ENCODE results near the gene TAF5.
"Not testable (repeated sequence)": the region's sequence is repeated elsewhere in the genome, so short reads cannot be mapped to it uniquely, and the experiment has no call there.

Gene TAF5

GRCh38 chr10:103367782-103368518 lies at the start of gene TAF5:
Gene TAF5 (plus strand): TSS chr10:103367976. CDS start chr10:103367990, 14 bp downstream.
- H3K27ac ChIP-seq (ENCODE audit: low read length), result peak within 1 kb of the TSS; percentile 59
- peak within 1 kb of the TSS; percentile 65 to 99 for H3K4me3 ChIP-seq (ENCODE audit: low read depth in 1 of 2, low read length in 2 of 2)

DNA sequence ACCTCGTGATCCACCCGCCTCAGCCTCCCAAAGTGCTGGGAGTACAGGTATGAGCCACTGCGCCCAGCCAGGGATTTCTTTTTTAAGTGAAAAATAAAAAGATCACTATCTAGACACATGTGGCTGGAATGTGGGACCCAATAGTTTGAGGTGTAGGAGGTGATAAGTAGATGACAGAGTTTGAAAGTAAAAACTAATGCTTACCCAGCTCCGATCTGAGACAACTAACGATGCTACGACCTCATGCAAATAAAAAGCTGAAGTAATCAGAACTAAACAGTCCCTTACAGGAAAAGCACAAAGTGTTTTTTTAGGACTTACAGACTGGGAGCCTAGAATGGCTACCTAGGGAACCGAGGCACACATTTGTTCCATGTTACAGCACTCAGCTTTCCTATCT lies 39.9 kb upstream of the TAF5 start:
- Histone ChIP-seq H3K36me3 (ENCODE audit: control insufficient read depth in 1 of 2, insufficient read depth in 2 of 2, low read length in 2 of 2) (peaks cover 0 to 24% of the 10 kb centered on the region in 2 donors), H3K9me3 (ENCODE audit: control insufficient read depth in 1 of 2, low read length in 2 of 2) (no peaks in the 10 kb centered on the region), H3K27me3 (ENCODE audit: low read depth, low read length) (no peaks in the 10 kb centered on the region), H3K4me1 (ENCODE audit: control insufficient read depth in 1 of 2, insufficient read depth in 2 of 2, low read length in 2 of 2) (no peaks in the 10 kb centered on the region), H3K27ac (ENCODE audit: low read length) (no peak overlapping the region), H3K4me3 (ENCODE audit: low read depth in 1 of 2, low read length in 2 of 2) (no peak overlapping the region)

More at GRCh38 chr10:103367782-103368518, at the start of gene TAF5:
- Histone ChIP-seq H3K36me3 (ENCODE audit: control insufficient read depth in 1 of 2, insufficient read depth in 2 of 2, low read length in 2 of 2) (no peaks in the 10 kb centered on the region), H3K27me3 (ENCODE audit: low read depth, low read length) (no peaks in the 10 kb centered on the region), H3K9me3 (ENCODE audit: control insufficient read depth in 1 of 2, low read length in 2 of 2) (no peaks in the 10 kb centered on the region), H3K4me1 (ENCODE audit: control insufficient read depth in 1 of 2, insufficient read depth in 2 of 2, low read length in 2 of 2) (peaks cover 0 to 13% of the 10 kb centered on the region in 2 donors)

GRCh38 chr10:103333934-103334520 lies 33.7 kb upstream of the TAF5 start:
- Histone ChIP-seq H3K9me3 (ENCODE audit: control insufficient read depth in 1 of 2, low read length in 2 of 2) (no peaks in the 10 kb centered on the region), H3K36me3 (ENCODE audit: control insufficient read depth in 1 of 2, insufficient read depth in 2 of 2, low read length in 2 of 2) (peaks cover 5 to 21% of the 10 kb centered on the region in 2 donors), H3K4me3 (ENCODE audit: low read depth in 1 of 2, low read length in 2 of 2) (no peak overlapping the region), H3K27ac (ENCODE audit: low read length) (no peak overlapping the region), H3K4me1 (ENCODE audit: control insufficient read depth in 1 of 2, insufficient read depth in 2 of 2, low read length in 2 of 2) (no peaks in the 10 kb centered on the region), H3K27me3 (ENCODE audit: low read depth, low read length) (no peaks in the 10 kb centered on the region)

GRCh38 chr10:103334567-103334966 lies 33.2 kb upstream of the TAF5 start:
- peaks cover 5 to 26% of the 10 kb centered on the region in 2 donors for H3K36me3 ChIP-seq (ENCODE audit: control insufficient read depth in 1 of 2, insufficient read depth in 2 of 2, low read length in 2 of 2)

GRCh38 chr10:103336370-103336769 lies 31.4 kb upstream of the TAF5 start:
- Histone ChIP-seq H3K27ac (ENCODE audit: low read length) (no peak overlapping the region), H3K27me3 (ENCODE audit: low read depth, low read length) (no peaks in the 10 kb centered on the region), H3K4me1 (ENCODE audit: control insufficient read depth in 1 of 2, insufficient read depth in 2 of 2, low read length in 2 of 2) (no peaks in the 10 kb centered on the region), H3K36me3 (ENCODE audit: control insufficient read depth in 1 of 2, insufficient read depth in 2 of 2, low read length in 2 of 2) (peaks cover 5 to 22% of the 10 kb centered on the region in 2 donors), H3K4me3 (ENCODE audit: low read depth in 1 of 2, low read length in 2 of 2) (no peak overlapping the region), H3K9me3 (ENCODE audit: control insufficient read depth in 1 of 2, low read length in 2 of 2) (no peaks in the 10 kb centered on the region)

More at GRCh38 chr10:103334567-103334966, 33.2 kb upstream of the TAF5 start:
- Histone ChIP-seq H3K27ac (ENCODE audit: low read length) (no peak overlapping the region), H3K4me3 (ENCODE audit: low read depth in 1 of 2, low read length in 2 of 2) (no peak overlapping the region), H3K27me3 (ENCODE audit: low read depth, low read length) (no peaks in the 10 kb centered on the region), H3K4me1 (ENCODE audit: control insufficient read depth in 1 of 2, insufficient read depth in 2 of 2, low read length in 2 of 2) (no peaks in the 10 kb centered on the region), H3K9me3 (ENCODE audit: control insufficient read depth in 1 of 2, low read length in 2 of 2) (no peaks in the 10 kb centered on the region)

DNA sequence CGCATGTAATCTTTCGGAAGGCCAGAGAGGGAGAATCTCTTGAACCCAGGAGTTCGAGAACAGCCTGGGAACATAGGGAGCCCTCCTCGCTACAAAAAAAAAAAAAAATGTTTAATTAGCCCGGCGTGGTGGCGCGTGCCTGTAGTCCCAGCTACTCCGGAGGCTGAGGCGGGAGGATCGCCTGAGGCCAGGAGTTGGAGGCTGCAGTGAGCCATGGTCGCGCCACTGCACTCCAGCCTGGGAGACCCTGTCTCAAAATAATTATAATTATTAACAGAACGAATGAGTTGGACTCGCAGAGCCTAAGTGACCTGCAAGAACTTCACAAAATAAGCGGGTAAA lies 17.6 kb upstream of the TAF5 start:
- Histone ChIP-seq H3K4me1 (ENCODE audit: control insufficient read depth in 1 of 2, insufficient read depth in 2 of 2, low read length in 2 of 2) (no peaks in the 10 kb centered on the region), H3K27ac (ENCODE audit: low read length) (no peak overlapping the region), H3K4me3 (ENCODE audit: low read depth in 1 of 2, low read length in 2 of 2) (peak overlapping the region; percentile 62 to 81), H3K36me3 (ENCODE audit: control insufficient read depth in 1 of 2, insufficient read depth in 2 of 2, low read length in 2 of 2) (peaks cover 17% of the 10 kb centered on the region in 2 donors), H3K9me3 (ENCODE audit: control insufficient read depth in 1 of 2, low read length in 2 of 2) (no peaks in the 10 kb centered on the region), H3K27me3 (ENCODE audit: low read depth, low read length) (no peaks in the 10 kb centered on the region)

DNA sequence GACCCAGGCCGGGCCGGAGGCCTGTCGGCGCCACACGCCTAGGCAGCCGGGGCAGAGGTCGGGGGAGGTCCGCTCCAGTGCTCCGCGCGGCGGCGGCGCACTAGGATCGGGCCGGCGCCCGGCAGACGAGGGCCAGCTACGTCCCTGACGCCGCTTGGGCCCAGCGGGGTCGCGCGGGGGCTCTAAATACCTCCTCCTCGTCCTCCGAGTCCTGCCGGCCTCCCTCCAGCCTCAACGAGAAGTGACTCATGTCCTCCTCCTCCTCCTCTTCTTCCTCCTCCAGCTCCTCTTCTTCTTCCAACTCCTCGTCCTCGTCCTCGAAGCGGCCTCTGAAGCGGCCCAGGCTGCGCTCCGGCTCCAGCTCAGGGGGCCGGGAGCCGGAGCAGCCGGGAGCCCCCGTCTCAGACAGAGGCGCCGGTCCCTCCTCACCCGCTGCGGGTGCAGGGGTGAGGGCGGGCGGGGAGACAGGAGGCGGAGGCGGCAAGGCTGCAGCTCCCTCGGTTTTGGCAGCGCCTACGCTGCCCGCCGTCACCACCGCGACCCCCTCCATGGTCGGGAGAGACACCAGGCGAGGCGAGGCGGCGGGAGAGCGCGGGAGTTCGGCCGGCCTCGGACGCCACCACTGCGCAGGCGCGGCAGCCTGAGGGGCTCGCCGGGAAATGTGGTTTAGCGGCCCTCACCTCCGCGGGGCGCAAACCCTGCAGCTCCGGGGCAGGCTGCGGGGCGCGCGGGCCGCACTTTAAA lies 17.1 kb upstream of the TAF5 start, which contains the start of gene PCGF6:
TSS of gene PCGF6 (minus strand) at position 624 of the 744 bp plus-strand sequence. CDS start at position 550, 74 bp downstream.
- Histone ChIP-seq H3K4me3 (ENCODE audit: low read depth in 1 of 2, low read length in 2 of 2) (peak within 1 kb of the TSS; percentile 70 to 81), H3K4me1 (ENCODE audit: control insufficient read depth in 1 of 2, insufficient read depth in 2 of 2, low read length in 2 of 2) (no peaks in the 10 kb centered on the region), H3K27me3 (ENCODE audit: low read depth, low read length) (no peaks in the 10 kb centered on the region), H3K36me3 (ENCODE audit: control insufficient read depth in 1 of 2, insufficient read depth in 2 of 2, low read length in 2 of 2) (peaks cover 11 to 13% of the 10 kb centered on the region in 2 donors), H3K9me3 (ENCODE audit: control insufficient read depth in 1 of 2, low read length in 2 of 2) (no peaks in the 10 kb centered on the region), H3K27ac (ENCODE audit: low read length) (no peak within 1 kb of the TSS)

- Histone ChIP-seq H3K4me3 (ENCODE audit: low read depth in 1 of 2, low read length in 2 of 2) (no peak overlapping the region), H3K36me3 (ENCODE audit: control insufficient read depth in 1 of 2, insufficient read depth in 2 of 2, low read length in 2 of 2) (no peaks in the 10 kb centered on the region), H3K4me1 (ENCODE audit: control insufficient read depth in 1 of 2, insufficient read depth in 2 of 2, low read length in 2 of 2) (no peaks in the 10 kb centered on the region), H3K27ac (ENCODE audit: low read length) (no peak overlapping the region), H3K27me3 (ENCODE audit: low read depth, low read length) (no peaks in the 10 kb centered on the region), H3K9me3 (ENCODE audit: control insufficient read depth in 1 of 2, low read length in 2 of 2) (no peaks in the 10 kb centered on the region)
Measured at GRCh38 chr10:103353281-103353680, 14.5 kb upstream of the TAF5 start.

GRCh38 chr10:103354567-103354966 lies 13.2 kb upstream of the TAF5 start:
- not testable (repeated sequence) for H3K4me1 ChIP-seq (ENCODE audit: control insufficient read depth in 1 of 2, insufficient read depth in 2 of 2, low read length in 2 of 2); H3K9me3 ChIP-seq (ENCODE audit: control insufficient read depth in 1 of 2, low read length in 2 of 2); H3K27me3 ChIP-seq (ENCODE audit: low read depth, low read length); H3K36me3 ChIP-seq (ENCODE audit: control insufficient read depth in 1 of 2, insufficient read depth in 2 of 2, low read length in 2 of 2); H3K4me3 ChIP-seq (ENCODE audit: low read depth in 1 of 2, low read length in 2 of 2); H3K27ac ChIP-seq (ENCODE audit: low read length)

GRCh38 chr10:103355906-103356599 lies 11.7 kb upstream of the TAF5 start:
- Histone ChIP-seq H3K27ac (ENCODE audit: low read length) (no peak overlapping the region), H3K4me1 (ENCODE audit: control insufficient read depth in 1 of 2, insufficient read depth in 2 of 2, low read length in 2 of 2) (no peaks in the 10 kb centered on the region), H3K27me3 (ENCODE audit: low read depth, low read length) (no peaks in the 10 kb centered on the region), H3K9me3 (ENCODE audit: control insufficient read depth in 1 of 2, low read length in 2 of 2) (no peaks in the 10 kb centered on the region), H3K4me3 (ENCODE audit: low read depth in 1 of 2, low read length in 2 of 2) (no peak overlapping the region), H3K36me3 (ENCODE audit: control insufficient read depth in 1 of 2, insufficient read depth in 2 of 2, low read length in 2 of 2) (no peaks in the 10 kb centered on the region)

DNA sequence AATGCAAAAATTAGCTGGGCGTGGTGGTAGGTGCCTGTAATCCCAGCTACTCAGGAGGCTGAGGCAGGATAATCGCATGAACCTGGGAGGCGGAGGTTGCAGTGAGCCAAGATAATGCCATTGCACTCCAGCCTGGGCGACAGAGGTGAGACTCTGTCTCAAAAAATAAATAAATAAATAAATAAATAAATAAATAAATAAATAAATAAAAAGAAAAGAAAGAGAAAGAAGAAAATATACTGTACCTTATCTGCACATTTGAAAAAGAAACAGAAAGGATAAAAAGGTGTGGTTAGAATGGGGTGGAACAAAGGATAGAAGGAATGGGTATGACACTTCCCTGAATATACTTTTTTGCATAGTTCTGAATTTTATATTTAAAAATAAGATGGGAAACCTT lies 8.3 kb upstream of the TAF5 start:
- not testable (repeated sequence) for H3K27ac ChIP-seq (ENCODE audit: low read length); H3K4me3 ChIP-seq (ENCODE audit: low read depth in 1 of 2, low read length in 2 of 2); H3K27me3 ChIP-seq (ENCODE audit: low read depth, low read length); H3K9me3 ChIP-seq (ENCODE audit: control insufficient read depth in 1 of 2, low read length in 2 of 2); H3K36me3 ChIP-seq (ENCODE audit: control insufficient read depth in 1 of 2, insufficient read depth in 2 of 2, low read length in 2 of 2); H3K4me1 ChIP-seq (ENCODE audit: control insufficient read depth in 1 of 2, insufficient read depth in 2 of 2, low read length in 2 of 2)
